Left ventricle myocardium inferior (tissue), 1 donor: ENCODE data around the gene PID1. TPM values are rescaled to one million over a fixed set of nuclear protein-coding genes. Genes with fewer than 3 reads are reported as not detected.

ENCODE experiments used
- DNase-seq: peaks from one replicate; pipeline ENCODE4 v3.0.0-alpha.2; 2020
- H3K27ac ChIP-seq: fragments of 200-600 bp; replicated peaks from 2 replicates; pipeline ENCODE4 v1.8.0; 2021
- H3K27me3 ChIP-seq: fragments of 200-600 bp; 2 replicates; pipeline ENCODE4 v1.8.0; 2021; ENCODE audit warnings: low read depth
- H3K36me3 ChIP-seq: fragments of 200-600 bp; 2 replicates; pipeline ENCODE4 v1.8.0; 2021
- H3K4me1 ChIP-seq: fragments of 200-600 bp; 2 replicates; pipeline ENCODE4 v1.8.0; 2021
- H3K4me3 ChIP-seq: fragments of 200-600 bp; 2 replicates; pipeline ENCODE4 v1.8.0; 2021; ENCODE audit warnings: mild to moderate bottlenecking, moderate library complexity
- H3K9me3 ChIP-seq: fragments of 200-600 bp; replicated peaks from 2 replicates; pipeline ENCODE4 v1.8.0; 2021
- intact Hi-C: fragments of 100-400 bp; cut with micrococcal nuclease; formaldehyde crosslinking; loops from one replicate; pipeline ENCODE4 v1.11.0; 2022
- total RNA-seq: library from RNA; stranded (reverse); fragmentation: NEBNext Ultra II Directional; extraction: Animal tissue kit (Norgen Biotek cat#: 25700); gene quantifications from one replicate; pipeline ENCODE4 v1.2.1, GENCODE V29; 2021
- TF ChIP-seq, protein P1 (sequence below): fragments of 200-600 bp; IDR thresholded peaks from 2 replicates; pipeline ENCODE4 v1.8.0; 2021; ENCODE audit warnings: antibody characterized with exemption, mild to moderate bottlenecking, borderline replicate concordance
- donor health status: DM: no; HTN: yes; CAD: no; lungs with severe emphysema.

Gene PID1
- total RNA-seq, 1 donor from 2014 or later, result 7.8 TPM

DNA sequence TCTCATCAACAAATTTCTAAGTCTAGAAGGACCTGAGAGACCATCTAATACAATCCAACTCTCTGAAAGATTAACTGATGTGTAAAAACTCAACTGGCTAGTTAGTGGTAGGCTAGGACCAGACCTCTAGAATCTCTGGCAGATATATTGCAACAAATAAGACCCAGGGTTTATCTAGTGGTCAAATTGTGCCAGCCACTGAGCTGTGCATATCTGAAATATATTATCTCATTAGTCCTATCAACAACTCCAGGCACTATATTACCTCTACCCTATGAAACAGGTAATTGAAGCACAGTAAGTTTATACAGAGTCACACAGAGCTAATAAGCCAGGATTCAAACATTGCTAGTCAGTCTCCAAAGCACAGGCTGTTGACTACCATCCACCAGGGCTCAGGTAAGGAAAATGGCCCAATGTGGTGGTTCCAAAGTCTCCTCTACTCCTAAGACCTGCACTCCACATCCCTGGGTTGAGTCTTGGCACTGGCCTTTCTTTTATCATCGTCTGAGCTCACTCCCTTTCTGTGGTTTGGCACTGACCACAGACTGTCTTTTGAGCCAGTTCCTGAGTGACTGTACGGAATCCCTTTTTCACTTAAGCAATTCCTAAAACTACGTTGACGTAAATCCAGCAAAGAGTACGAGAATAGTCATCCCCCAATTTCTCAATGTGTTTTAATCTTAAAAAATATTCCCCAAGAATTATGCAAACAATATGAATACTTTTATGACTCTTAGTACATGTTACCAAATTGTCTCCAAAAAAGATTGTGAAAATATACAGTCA, 11.9 kb upstream of the PID1 start:
- Histone ChIP-seq H3K27me3 (no peaks in the 10 kb centered on the region), H3K36me3 (no peaks in the 10 kb centered on the region), H3K4me3 (no peak overlapping the region), H3K27ac (no peak overlapping the region), H3K4me1 (no peaks in the 10 kb centered on the region), H3K9me3 (no peaks in the 10 kb centered on the region)
- peak; percentile 27 for DNase-seq
- intact Hi-C loops, result no loop called here
- TF ChIP-seq, protein P1, sequence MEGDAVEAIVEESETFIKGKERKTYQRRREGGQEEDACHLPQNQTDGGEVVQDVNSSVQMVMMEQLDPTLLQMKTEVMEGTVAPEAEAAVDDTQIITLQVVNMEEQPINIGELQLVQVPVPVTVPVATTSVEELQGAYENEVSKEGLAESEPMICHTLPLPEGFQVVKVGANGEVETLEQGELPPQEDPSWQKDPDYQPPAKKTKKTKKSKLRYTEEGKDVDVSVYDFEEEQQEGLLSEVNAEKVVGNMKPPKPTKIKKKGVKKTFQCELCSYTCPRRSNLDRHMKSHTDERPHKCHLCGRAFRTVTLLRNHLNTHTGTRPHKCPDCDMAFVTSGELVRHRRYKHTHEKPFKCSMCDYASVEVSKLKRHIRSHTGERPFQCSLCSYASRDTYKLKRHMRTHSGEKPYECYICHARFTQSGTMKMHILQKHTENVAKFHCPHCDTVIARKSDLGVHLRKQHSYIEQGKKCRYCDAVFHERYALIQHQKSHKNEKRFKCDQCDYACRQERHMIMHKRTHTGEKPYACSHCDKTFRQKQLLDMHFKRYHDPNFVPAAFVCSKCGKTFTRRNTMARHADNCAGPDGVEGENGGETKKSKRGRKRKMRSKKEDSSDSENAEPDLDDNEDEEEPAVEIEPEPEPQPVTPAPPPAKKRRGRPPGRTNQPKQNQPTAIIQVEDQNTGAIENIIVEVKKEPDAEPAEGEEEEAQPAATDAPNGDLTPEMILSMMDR, result no peak

DNA sequence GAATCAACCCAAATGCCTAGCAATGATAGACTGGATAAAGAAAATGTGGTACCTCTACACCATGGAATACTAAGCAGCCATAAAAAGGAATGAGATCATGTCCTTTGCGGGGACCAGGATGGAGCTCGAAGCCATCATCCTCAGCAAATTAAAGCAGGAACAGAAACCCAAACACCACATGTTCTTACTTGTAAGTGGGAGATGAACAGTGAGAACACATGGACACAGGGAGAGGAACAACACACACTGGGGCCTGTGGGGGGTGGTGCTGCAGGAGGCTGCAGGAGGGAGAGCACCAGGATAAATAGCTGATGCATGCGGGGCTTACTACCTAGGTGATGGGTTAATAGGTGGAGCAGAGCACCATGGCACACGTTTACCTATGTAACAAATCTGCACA, 8.4 kb upstream of the PID1 start:
- intact Hi-C loops, result loop anchor here (10.0 kb wide), 1 partner anchor 575 kb away; no protein-coding TSS in a partner anchor
- no peaks in the 10 kb centered on the region for H3K4me1 ChIP-seq
- H3K27me3 ChIP-seq, result no peaks in the 10 kb centered on the region
- no peak overlapping the region for H3K4me3 ChIP-seq
- TF ChIP-seq, protein P1, result no peak
- H3K36me3 ChIP-seq, result no peaks in the 10 kb centered on the region
- no peak overlapping the region for H3K27ac ChIP-seq
- DNase-seq, result no peak
- H3K9me3 ChIP-seq, result no peaks in the 10 kb centered on the region

DNA sequence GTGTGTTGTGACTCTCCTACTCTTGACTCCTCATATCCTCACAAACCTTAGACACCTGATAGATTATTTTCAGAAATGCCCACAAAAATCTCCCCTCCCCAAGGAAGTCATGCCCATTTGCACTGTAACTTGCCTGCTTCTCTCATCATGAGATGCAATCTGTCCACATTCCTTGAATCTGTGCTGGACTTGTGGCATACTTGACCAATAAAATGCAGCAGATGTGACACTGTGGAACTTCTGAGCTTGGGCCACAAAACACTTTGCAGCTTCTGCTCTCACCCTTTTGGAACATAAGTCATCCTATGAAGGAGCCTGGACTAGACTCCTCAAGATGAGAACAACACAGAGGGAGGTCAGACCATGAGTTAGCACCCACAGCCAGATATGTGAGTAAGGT, 4.4 kb upstream of the PID1 start:
- no peak for DNase-seq
- H3K27ac ChIP-seq, result no peak overlapping the region
- intact Hi-C loops, result loop anchor here (10.0 kb wide), 1 partner anchor 571 kb away; no protein-coding TSS in a partner anchor
- no peaks in the 10 kb centered on the region for H3K36me3 ChIP-seq
- H3K4me3 ChIP-seq, result no peak overlapping the region
- TF ChIP-seq, protein P1, result no peak
- H3K4me1 ChIP-seq, result peaks cover 10% of the 10 kb centered on the region
- no peaks in the 10 kb centered on the region for H3K9me3 ChIP-seq
- H3K27me3 ChIP-seq, result peaks cover 10% of the 10 kb centered on the region

DNA sequence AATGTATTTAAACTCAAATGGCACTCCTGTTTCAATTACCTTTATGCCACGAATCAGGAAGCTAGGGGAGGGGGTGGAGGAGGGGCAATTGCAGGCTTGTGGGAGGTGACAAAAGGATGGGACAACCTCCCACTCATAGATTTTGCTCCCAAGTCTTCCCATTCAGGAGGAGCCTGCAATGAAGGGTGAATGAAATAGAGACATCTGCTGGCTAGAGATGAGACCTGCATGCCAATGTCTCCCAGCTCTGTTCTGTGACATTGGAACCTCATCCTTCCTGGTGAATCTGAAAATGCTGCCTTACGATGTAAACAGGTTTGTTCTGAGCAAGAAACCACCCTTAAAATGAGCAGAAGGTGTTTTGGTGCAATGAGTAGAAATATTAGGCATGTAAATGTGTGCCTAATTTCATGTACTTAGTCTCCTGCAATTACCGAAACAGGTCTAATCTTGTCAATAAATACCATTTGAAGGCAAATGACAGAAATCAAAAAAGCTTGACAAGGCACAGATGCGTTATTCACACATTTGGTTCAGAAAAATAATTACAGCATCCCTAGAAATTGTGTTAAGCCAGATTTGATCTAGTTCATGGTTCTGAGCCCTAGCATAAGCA, 2.7 kb upstream of the PID1 start:
- DNase-seq, result peak; percentile 24
- intact Hi-C loops, result loop anchor here (10.0 kb wide), 1 partner anchor 569 kb away; no protein-coding TSS in a partner anchor
- Histone ChIP-seq H3K9me3 (no peaks in the 10 kb centered on the region), H3K4me1 (peaks cover 13% of the 10 kb centered on the region), H3K4me3 (peak overlapping the region; percentile 50), H3K27me3 (peaks cover 23% of the 10 kb centered on the region), H3K27ac (no peak overlapping the region), H3K36me3 (no peaks in the 10 kb centered on the region)
- TF ChIP-seq, protein P1, result peak; percentile 83

DNA sequence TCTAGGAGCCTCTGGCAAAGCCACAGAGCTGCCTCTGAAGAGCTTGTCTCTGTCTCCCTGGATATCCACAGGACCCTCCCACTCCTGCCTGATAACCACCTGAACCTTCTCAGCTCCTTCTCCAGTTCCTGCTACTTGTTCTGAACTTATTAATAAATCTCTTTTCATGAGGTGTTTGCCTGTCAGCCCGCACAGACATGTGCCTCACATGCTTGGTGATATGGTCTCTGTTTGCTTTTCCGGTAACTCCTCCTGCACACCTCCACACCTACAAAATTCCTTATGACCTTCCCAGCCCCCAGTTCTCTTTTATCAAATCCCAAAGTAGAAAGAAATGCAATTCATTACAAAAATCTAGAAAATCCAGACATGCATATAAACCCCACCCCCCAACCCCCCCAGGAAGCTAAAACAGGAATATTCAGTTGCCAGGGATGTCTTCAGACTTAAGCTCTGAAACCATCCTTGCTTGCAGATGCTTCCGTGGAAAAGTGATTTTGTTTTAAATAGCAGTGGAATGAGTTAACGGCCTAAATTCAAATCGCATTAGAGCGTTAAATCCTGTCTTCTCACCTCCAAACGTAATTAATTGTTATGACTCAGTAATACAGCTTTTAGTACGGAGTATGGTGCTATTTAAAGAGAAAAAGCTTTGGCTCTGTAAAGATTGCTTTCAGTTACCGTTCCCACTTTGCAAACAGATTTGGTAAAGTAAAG, 2.1 kb upstream of the PID1 start:
- no peak for DNase-seq
- no peak overlapping the region for H3K27ac ChIP-seq
- H3K27me3 ChIP-seq, result peaks cover 23% of the 10 kb centered on the region
- H3K4me1 ChIP-seq, result peaks cover 13% of the 10 kb centered on the region
- H3K4me3 ChIP-seq, result peak overlapping the region; percentile 50
- H3K36me3 ChIP-seq, result no peaks in the 10 kb centered on the region
- intact Hi-C loops, result loop anchor here (10.0 kb wide), 1 partner anchor 568 kb away; no protein-coding TSS in a partner anchor
- H3K9me3 ChIP-seq, result no peaks in the 10 kb centered on the region
- TF ChIP-seq, protein P1, result no peak
